Measurements from ENCODE around the gene CGREF1.
"Not testable (repeated sequence)": the region's sequence is repeated elsewhere in the genome, so short reads cannot be mapped to it uniquely, and the experiment has no call there.

CGREF1 gene

DNA sequence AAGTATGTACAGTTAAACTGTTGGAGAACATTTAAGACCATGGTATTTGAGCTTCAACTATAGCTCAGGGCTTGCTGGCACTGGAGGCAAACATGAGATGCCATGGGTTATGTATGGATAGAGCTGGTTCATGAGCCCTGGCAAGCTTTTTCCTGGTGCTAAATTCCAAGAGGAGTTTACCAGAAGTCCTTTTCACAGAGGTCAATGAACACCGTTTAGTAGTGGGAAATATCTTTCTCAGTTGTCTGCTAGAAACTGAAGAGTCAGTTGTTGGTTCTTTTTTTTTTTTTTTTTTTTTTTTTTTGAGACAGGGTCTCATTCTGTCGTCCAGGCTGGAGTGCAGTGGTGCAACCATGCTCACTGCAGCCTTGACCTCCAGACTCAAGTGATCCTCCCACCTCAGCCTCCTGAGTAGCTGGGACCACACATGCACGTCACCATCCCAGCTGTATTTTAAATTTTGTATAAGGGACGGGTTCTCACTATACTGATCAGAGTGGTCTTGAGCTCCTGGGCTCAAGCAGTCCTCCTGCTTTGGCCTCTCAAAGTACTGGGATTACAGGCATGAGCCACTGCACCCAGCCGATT is 31.0 kb downstream of the CGREF1 start:
- DNase-seq (ENCODE audit: low read depth): no peak

DNA sequence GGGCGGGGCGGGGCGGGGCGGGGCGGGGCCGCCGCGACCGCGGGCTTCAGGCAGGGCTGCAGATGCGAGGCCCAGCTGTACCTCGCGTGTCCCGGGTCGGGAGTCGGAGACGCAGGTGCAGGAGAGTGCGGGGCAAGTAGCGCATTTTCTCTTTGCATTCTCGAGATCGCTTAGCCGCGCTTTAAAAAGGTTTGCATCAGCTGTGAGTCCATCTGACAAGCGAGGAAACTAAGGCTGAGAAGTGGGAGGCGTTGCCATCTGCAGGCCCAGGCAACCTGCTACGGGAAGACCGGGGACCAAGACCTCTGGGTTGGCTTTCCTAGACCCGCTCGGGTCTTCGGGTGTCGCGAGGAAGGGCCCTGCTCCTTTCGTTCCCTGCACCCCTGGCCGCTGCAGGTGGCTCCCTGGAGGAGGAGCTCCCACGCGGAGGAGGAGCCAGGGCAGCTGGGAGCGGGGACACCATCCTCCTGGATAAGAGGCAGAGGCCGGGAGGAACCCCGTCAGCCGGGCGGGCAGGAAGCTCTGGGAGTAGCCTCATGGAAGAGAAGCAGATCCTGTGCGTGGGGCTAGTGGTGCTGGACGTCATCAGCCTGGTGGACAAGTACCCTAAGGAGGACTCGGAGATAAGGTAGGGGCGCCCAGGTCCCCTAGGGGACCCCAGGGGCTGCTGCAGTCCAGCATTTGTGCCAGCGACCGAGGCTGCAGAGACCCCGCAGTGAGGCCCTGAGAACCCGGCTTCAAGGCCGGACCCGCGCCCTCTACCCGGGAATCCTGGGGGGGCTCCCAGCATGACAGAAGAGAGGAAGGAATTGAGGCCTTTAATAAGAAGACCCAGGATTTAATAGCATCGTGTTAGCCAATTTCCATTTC is 32.0 kb downstream of the CGREF1 start, which contains the start of gene KHK:
KHK (plus strand) TSS at position 49 of the 870 bp plus-strand sequence; CDS start at position 537, 488 bp downstream.
- DNase-seq (ENCODE audit: low read depth): peak; percentile 36

DNA sequence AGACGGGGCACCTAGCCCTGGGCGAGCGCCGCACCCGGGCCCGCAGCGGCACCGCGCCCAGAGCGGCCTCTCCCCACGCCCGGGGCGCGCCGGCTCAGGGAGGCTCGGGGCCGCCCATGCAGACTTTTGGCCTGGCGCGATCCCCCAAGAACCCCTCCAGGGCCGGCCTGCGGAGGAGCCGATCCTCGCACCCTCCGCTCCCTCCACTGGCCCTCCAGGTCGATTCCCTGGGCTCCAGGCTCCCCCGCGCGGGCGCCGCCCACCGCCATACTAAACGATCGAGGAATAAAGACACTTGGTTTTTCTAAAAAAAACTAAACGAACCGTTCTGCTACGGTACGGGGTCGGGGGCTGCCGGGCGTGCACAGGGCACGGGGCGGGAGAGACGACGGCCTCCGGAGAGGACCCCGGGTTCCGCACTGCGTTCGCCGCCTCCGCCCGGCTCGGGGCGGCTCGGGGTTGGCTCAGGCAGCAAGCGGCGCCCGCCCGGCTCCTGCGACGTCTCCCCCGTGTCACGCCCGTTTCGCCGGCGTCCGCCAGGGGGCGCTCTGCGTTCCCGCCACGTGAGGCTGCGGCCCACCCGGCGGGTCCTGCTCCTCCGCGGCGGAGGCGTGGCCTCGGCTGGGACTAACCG is 32.7 kb downstream of the CGREF1 start:
- DNase-seq (ENCODE audit: low read depth): peak; percentile 88

DNA sequence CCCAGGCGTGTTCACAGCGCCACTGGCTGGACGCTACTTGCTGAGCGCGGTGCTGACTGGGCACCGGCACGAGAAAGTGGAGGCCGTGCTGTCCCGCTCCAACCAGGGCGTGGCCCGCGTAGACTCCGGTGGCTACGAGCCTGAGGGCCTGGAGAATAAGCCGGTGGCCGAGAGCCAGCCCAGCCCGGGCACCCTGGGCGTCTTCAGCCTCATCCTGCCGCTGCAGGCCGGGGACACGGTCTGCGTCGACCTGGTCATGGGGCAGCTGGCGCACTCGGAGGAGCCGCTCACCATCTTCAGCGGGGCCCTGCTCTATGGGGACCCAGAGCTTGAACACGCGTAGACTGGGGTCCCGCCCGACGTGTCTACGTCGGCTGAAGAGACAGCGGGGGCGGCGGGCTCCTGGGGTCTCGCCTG is 33.2 kb downstream of the CGREF1 start:
- peak; percentile 67 for DNase-seq (ENCODE audit: low read depth)

- DNase-seq (ENCODE audit: low read depth): no peak
These were observed 33.8 kb downstream of the CGREF1 start for GRCh38 chr2:27085062-27085672.

DNA sequence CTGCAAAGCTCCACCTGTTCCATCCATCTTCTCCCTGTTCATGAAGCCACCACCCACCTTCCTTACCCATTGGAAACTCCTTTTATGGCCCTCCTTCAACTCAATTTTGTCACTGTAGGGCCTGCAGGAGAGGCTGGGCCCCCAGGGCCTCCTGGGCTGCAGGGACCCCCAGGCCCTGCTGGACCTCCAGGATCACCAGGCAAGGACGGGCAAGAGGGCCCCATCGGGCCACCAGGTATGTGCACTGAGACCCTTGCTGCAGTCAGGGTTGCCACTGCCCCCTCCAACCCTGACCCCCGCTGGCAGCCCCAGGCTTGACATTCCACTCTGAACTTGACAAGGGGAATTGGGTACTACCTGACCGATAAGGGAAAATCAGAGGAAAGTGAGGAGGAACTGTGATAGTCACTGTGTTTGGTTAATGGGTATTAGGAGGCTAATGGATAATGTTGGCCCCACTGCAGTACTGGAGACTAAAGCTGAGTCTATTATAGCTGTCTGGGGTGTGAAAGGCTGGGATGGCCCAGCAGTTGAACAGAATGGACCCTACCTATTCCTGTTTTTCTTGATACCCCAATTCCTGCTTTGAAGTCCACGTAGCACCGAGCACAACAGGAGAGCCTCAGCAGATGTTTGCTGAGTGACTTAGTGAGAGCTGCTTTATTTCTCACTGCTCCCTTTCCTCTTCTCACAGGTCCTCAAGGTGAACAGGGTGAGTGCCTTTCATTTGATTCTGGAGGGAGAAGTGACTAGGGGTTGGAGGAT is 34.4 kb downstream of the CGREF1 start:
- no peak for DNase-seq (ENCODE audit: low read depth)

- no peak for DNase-seq (ENCODE audit: low read depth)
These were observed 35.3 kb downstream of the CGREF1 start for GRCh38 chr2:27083410-27084296.

DNA sequence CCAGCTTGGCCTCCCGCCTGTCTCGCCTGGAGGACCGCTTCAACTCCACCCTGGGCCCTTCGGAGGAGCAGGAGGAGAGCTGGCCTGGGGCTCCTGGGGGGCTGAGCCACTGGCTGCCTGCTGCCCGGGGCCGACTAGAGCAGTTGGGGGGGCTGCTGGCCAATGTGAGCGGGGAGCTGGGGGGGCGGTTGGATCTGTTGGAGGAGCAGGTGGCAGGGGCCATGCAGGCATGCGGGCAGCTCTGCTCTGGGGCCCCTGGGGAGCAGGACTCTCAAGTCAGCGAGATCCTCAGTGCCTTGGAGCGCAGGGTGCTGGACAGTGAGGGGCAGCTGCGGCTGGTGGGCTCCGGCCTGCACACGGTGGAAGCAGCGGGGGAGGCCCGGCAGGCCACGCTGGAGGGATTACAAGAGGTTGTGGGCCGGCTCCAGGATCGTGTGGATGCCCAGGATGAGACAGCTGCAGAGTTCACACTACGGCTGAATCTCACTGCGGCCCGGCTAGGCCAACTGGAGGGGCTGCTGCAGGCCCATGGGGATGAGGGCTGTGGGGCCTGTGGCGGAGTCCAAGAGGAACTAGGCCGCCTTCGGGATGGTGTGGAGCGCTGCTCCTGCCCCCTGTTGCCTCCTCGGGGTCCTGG is 36.0 kb downstream of the CGREF1 start:
- no peak for DNase-seq (ENCODE audit: low read depth)

DNA sequence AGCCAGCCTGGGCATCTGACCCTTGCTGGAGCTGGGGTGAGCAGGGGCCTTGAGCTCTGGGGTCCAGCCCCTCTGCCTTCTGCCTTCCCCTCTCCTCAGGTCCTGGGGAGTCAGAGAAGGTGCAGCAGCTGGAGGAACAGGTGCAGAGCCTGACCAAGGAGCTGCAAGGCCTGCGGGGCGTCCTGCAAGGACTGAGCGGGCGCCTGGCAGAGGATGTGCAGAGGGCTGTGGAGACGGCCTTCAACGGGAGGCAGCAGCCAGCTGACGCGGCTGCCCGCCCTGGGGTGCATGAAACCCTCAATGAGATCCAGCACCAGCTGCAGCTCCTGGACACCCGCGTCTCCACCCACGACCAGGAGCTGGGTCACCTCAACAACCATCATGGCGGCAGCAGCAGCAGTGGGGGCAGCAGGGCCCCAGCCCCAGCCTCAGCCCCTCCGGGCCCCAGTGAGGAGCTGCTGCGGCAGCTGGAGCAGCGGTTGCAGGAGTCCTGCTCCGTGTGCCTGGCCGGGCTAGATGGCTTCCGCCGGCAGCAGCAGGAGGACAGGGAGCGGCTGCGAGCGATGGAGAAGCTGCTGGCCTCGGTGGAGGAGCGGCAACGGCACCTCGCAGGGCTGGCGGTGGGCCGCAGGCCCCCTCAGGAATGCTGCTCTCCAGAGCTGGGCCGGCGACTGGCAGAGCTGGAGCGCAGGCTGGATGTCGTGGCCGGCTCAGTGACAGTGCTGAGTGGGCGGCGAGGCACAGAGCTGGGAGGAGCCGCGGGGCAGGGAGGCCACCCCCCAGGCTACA is 36.8 kb downstream of the CGREF1 start:
- no peak for DNase-seq (ENCODE audit: low read depth)

DNA sequence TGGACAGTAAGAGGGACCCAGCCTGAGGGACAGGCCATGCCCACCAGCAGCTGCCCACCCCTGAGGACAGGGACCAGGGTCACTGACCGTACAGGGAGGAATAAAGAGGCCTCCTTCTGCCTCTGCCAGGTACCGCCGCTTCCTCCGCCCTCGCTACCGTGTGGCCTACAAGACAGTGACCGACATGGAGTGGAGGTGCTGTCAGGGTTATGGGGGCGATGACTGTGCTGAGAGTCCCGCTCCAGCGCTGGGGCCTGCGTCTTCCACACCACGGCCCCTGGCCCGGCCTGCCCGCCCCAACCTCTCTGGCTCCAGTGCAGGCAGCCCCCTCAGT is 38.4 kb downstream of the CGREF1 start:
- DNase-seq (ENCODE audit: low read depth): no peak

DNA sequence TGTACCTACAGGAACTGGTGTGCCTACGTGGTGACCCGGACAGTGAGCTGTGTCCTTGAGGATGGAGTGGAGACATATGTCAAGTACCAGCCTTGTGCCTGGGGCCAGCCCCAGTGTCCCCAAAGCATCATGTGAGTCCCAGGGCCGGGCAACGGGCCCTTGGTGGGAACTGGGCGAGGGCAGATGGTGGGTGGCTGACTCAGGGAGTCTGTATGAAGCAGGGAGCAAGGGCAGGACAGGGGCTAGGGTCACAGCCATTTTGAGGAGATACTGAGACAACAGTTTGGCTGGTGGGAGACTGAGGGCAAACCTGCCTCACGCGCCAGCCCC is 38.8 kb downstream of the CGREF1 start:
- no peak for DNase-seq (ENCODE audit: low read depth)

DNA sequence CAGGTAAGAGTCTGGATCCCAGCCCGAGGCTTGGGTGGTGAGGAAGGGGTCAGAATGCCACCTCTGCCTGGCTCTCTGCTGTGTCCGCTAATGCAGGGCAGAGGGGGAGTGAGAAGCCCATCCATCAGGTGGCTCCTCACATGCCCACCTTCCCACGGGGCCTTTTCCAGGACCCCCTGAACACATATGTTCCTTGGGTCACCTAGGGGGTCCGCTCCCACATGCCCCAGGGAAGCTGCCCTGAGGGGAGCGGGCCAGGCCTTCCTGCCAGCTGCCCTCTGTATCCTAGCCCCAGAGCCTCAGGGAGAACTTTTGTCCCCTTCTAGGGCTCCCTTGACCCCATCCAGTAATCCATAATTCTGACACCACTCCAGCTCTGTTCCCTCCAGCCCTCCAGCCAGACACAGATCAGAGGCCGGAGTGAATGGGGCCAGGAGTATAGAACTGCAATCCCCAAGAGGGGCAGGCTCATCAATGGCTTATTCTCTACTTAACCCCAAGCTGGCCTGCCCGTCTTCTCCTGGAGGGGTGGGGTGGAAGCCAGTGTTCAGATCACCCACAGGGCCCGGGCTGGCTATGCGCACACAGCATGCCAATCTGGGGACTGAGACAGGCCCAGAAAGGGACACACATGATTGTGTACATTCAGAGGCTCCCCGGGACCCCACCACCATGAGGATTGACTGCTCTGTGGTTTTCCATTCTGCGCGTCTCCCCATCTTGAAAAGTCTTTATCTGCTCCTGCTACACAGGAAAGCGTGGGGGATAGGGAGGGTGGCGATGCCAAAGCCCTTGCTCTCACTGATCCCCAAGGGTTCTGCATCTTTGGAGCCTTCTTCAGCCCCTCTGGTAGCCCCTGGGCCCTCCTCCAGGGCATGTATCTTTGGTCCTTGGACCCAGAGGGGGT is 39.4 kb downstream of the CGREF1 start:
- no peak for DNase-seq (ENCODE audit: low read depth)

DNA sequence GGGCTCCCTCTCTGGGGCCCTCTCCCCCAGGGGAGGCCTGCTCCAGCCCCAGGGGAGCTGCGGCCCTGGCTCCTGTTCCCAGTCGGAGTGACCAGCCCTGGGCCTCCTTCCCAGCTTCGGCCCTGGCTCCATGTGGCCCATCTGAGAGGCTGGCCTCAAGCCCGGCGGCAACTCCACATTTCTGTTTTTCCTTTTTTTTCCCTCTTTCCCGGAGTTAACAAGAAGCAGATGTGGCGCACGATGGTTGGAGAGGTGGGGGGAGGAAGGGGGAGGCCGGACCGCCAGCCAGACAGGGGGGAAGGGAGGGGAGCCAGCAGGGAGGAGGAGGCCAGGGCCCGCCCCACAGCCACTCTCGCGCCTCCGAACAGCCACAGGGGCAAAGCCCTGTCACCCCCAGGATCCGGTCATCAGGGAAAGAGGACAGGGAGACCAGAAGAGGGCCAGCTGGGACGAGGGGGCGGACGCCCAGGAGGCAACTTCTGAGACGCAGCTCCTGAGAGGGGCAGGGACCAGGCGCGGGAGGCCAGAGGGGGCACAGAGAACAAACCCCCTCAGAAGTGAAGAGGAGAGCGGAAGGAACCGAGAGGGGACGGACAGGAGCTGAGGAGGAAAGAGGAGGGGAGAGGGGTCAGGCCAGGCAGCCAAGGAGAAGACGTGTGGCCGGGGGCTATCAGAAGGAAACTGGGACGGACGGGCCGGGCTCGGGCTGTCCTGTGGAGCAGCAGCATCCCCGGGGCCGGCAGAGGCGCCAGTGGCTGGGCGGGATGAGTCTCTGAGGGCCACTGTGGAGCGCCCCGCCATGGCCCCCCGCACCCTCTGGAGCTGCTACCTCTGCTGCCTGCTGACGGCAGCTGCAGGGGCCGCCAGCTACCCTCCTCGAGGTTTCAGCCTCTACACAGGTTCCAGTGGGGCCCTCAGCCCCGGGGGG is 40.4 kb downstream of the CGREF1 start, which contains the start of gene EMILIN1:
EMILIN1 (plus strand) TSS at position 349 of the 928 bp plus-strand sequence; CDS start at position 800, 451 bp downstream.
- peak; percentile 76 for DNase-seq (ENCODE audit: low read depth)

DNA sequence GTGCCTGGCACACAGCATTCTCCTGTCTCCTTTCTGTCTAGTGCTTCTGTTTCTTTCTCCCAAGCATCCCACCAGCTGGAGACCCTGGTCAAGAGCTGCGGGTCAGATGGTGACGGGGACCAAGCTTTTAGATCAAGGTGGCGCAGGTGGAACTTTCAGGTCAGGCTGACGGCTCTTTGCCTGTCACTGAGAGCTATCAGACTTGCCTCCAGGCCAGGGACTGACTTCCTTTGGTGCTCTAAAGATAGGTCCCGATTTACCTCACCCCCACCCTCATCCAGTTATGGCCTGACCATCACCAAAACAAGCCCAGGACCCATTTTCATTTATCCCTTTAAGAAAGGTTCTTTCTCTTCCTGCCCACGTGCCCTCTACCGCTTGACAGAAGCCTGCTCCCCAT is 41.7 kb downstream of the CGREF1 start:
- no peak for DNase-seq (ENCODE audit: low read depth)

DNA sequence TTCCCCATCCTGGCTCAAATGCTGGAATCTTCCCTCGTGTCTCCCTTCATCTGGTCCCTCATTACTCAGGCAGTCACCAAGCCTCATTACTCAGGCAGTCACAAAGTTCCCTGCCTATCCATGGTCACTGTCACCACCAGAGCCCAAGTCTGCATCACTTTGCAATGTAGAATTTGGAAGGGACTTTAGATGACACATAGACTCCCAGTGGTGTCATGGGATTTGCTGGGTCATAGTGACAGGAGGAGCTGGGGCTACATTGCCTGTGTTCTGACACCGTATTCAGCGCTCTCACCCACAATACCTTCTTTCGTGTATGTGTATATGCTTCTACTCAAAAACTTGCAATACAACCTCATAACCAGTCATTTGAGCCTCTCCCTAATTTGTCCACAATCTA is 42.6 kb downstream of the CGREF1 start:
- DNase-seq (ENCODE audit: low read depth): no peak

DNA sequence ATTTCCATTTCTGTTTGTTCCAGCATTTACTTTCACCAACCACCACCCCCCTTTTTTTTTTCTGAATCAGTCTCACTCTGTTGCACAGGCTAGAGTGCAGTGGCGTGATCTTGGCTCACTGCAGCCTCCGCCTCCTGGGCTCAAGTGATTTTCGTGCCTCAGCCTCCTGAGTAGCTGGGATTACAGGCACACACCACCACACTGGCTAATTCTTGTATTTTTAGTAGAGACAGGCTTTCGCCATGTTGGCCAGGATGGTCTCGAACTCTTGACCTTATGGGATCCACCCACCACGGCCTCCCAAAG is 43.4 kb downstream of the CGREF1 start:
- DNase-seq (ENCODE audit: low read depth): not testable (repeated sequence)

DNA sequence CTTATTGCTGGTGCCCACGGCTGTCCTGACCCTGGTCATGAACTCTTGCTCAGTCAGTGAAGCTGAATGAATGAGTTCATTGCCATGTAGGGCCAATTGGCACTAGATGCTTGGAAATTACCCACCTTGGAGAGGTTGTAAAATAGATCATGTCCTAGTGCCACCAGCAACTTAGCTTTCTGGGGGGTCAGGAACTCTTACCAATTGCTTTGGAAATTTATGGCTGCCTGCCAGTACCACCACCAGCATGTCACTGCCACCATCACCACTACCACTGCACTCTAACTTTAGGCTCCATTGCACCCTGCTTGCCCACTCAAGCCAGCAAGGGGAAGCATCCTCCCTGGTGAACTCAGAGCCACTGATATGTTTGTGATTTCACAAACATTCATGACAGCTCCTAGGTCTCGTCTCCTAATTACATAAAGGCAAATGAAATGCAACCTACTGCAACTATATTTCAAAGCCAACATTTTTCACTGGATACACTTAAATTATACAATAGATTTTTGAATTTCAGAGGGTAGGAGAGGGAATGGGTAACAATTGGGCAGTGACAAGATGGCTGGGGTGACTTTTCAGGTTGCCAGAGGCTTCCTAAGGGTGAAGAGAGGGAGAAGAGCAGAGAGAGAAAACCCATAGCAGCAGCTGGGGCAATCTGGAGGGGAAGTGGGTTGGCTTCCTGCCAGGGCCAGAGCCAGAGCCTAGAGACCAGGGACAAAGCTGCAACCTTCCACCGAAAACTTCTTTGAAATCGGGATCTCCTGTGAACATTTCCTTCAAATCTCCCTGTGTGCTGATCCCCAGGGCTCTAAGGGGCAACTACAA is 44.0 kb downstream of the CGREF1 start:
- no peak for DNase-seq (ENCODE audit: low read depth)

All from ELR (cell line).